ENCODE results near the gene NCOR1.

Gene NCOR1

GRCh38 chr17:16100737-16101400 is 114.5 kb downstream of the NCOR1 start:
- Histone ChIP-seq H3K4me3 (ENCODE audit: severe bottlenecking) (no peak overlapping the region), H3K9me3 (ENCODE audit: severe bottlenecking) (no peaks in the 10 kb centered on the region), H3K4me1 (ENCODE audit: insufficient read depth, poor library complexity, severe bottlenecking) (no peaks in the 10 kb centered on the region), H3K27me3 (ENCODE audit: insufficient read depth, poor library complexity, severe bottlenecking) (no peaks in the 10 kb centered on the region), H3K27ac (ENCODE audit: poor library complexity, severe bottlenecking) (no peak overlapping the region), H3K36me3 (ENCODE audit: low read depth) (peaks cover 77% of the 10 kb centered on the region)
- TF ChIP-seq CTCF (IDR thresholded peaks at IDR 0.05; ENCODE audit: poor library complexity, severe bottlenecking), result no peak
- no peak; the same call in 2 of the 3 replicates for ATAC-seq (ENCODE audit: low read depth)
- no peak for DNase-seq (ENCODE audit: low spot score)

GRCh38 chr17:16091773-16092172 is 123.6 kb downstream of the NCOR1 start:
- no peaks in the 10 kb centered on the region for H3K4me1 ChIP-seq (ENCODE audit: insufficient read depth, poor library complexity, severe bottlenecking)
- no peak overlapping the region for H3K4me3 ChIP-seq (ENCODE audit: severe bottlenecking)
- DNase-seq (ENCODE audit: low spot score), result no peak
- peaks cover 55% of the 10 kb centered on the region for H3K36me3 ChIP-seq (ENCODE audit: low read depth)
- H3K9me3 ChIP-seq (ENCODE audit: severe bottlenecking), result no peaks in the 10 kb centered on the region
- TF ChIP-seq CTCF (IDR thresholded peaks at IDR 0.05; ENCODE audit: poor library complexity, severe bottlenecking), result no peak
- no peak overlapping the region for H3K27ac ChIP-seq (ENCODE audit: poor library complexity, severe bottlenecking)
- H3K27me3 ChIP-seq (ENCODE audit: insufficient read depth, poor library complexity, severe bottlenecking), result no peaks in the 10 kb centered on the region
- ATAC-seq (ENCODE audit: low read depth), result no peak

GRCh38 chr17:16086957-16087356 is 128.4 kb downstream of the NCOR1 start:
- Histone ChIP-seq H3K27me3 (ENCODE audit: insufficient read depth, poor library complexity, severe bottlenecking) (no peaks in the 10 kb centered on the region), H3K27ac (ENCODE audit: poor library complexity, severe bottlenecking) (no peak overlapping the region), H3K9me3 (ENCODE audit: severe bottlenecking) (no peaks in the 10 kb centered on the region), H3K36me3 (ENCODE audit: low read depth) (peaks cover 59% of the 10 kb centered on the region), H3K4me3 (ENCODE audit: severe bottlenecking) (no peak overlapping the region), H3K4me1 (ENCODE audit: insufficient read depth, poor library complexity, severe bottlenecking) (no peaks in the 10 kb centered on the region)
- TF ChIP-seq CTCF (IDR thresholded peaks at IDR 0.05; ENCODE audit: poor library complexity, severe bottlenecking), result no peak
- DNase-seq (ENCODE audit: low spot score) (no peak), ATAC-seq (ENCODE audit: low read depth) (no peak)

- TF ChIP-seq CTCF (IDR thresholded peaks at IDR 0.05; ENCODE audit: poor library complexity, severe bottlenecking), result no peak
- H3K4me1 ChIP-seq (ENCODE audit: insufficient read depth, poor library complexity, severe bottlenecking), result no peaks in the 10 kb centered on the region
- H3K27ac ChIP-seq (ENCODE audit: poor library complexity, severe bottlenecking), result no peak overlapping the region
- H3K9me3 ChIP-seq (ENCODE audit: severe bottlenecking), result no peaks in the 10 kb centered on the region
- peaks cover 47% of the 10 kb centered on the region for H3K36me3 ChIP-seq (ENCODE audit: low read depth)
- no peaks in the 10 kb centered on the region for H3K27me3 ChIP-seq (ENCODE audit: insufficient read depth, poor library complexity, severe bottlenecking)
- H3K4me3 ChIP-seq (ENCODE audit: severe bottlenecking), result no peak overlapping the region
- DNase-seq (ENCODE audit: low spot score), result no peak
- no peak for ATAC-seq (ENCODE audit: low read depth)
These were observed 130.2 kb downstream of the NCOR1 start for GRCh38 chr17:16085066-16085699.

- Histone ChIP-seq H3K4me1 (ENCODE audit: insufficient read depth, poor library complexity, severe bottlenecking) (no peaks in the 10 kb centered on the region), H3K4me3 (ENCODE audit: severe bottlenecking) (no peak overlapping the region), H3K27me3 (ENCODE audit: insufficient read depth, poor library complexity, severe bottlenecking) (no peaks in the 10 kb centered on the region), H3K27ac (ENCODE audit: poor library complexity, severe bottlenecking) (no peak overlapping the region), H3K36me3 (ENCODE audit: low read depth) (peaks cover 51% of the 10 kb centered on the region), H3K9me3 (ENCODE audit: severe bottlenecking) (no peaks in the 10 kb centered on the region)
- no peak for TF ChIP-seq CTCF (IDR thresholded peaks at IDR 0.05; ENCODE audit: poor library complexity, severe bottlenecking)
- DNase-seq (ENCODE audit: low spot score) (no peak), ATAC-seq (ENCODE audit: low read depth) (no peak)
These were observed 132.1 kb downstream of the NCOR1 start for GRCh38 chr17:16083223-16083622.
